GM18519 (cell line): ENCODE data around the gene TGM6.

Experiments used
- ATAC-seq: cut with Tn5 transposase; IDR thresholded peaks from one replicate; pipeline ENCODE4 v1.9.1; 2021; ENCODE audit warnings: mild to moderate bottlenecking, moderate library complexity; ENCODE audit not compliant: unreplicated experiment, low FRiP score

The TGM6 gene

GRCh38 chr20:2363187-2363586 is 17.5 kb upstream of the TGM6 start:
- ATAC-seq = no peak

GRCh38 chr20:2363587-2363986 is 17.1 kb upstream of the TGM6 start:
- no peak for ATAC-seq

DNA sequence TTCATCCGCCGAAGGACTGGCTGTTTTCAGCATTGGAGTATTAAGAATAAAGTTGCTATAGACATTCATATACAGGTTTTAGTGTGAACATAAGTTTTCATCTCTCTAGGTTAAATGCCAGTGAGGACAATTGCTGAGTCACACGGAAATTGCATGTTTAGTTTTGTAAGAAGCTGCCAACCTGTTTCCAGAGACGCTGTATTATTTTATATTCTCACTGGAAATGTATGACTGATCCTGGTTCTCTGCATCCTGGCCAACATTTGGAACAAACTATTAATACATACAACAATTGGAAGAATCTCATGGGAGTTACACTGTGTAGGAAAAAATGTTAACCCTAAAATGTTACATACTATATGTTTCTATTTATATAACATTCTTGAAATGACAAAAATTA is 16.7 kb upstream of the TGM6 start:
- no peak for ATAC-seq

DNA sequence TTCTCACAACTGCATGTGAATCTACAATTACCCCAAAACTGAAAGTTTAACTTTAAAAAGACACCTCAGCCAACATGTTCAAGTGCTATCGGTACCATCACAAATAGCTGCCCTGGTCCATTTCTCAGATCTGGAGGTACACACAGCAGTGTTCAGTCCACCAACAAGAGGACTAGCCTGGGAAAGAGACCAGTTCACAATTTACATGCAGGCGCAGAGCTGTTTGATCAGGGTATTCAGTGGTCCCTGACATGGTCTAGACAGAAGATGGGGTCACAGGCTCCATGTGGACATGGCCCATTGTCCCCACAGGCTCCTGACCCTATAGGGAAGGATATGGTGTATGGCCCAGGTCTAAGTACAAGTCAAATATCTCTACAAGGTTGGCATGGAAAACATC is 15.6 kb upstream of the TGM6 start:
- no peak for ATAC-seq

GRCh38 chr20:2365666-2366065 is 15.0 kb upstream of the TGM6 start:
- ATAC-seq = no peak

DNA sequence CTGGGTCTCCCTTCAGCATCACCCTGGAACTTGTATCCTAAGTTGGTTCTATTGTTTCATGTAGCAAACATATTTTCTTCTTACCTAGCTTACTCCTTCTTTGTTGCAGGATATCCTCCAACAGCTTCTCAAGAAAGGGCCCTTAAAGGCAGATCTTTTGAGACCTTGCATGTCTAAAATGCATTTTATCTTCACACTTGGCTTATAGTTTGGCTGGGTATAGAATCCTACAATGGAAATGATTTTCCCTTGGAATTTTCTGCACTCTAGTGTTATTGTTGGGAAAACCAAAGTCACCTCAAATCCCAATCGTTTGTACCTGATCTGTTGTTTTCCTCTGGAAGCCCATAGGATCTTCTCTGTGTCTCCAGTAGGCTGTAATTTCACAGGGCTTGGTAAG is 12.1 kb upstream of the TGM6 start:
- no peak for ATAC-seq

DNA sequence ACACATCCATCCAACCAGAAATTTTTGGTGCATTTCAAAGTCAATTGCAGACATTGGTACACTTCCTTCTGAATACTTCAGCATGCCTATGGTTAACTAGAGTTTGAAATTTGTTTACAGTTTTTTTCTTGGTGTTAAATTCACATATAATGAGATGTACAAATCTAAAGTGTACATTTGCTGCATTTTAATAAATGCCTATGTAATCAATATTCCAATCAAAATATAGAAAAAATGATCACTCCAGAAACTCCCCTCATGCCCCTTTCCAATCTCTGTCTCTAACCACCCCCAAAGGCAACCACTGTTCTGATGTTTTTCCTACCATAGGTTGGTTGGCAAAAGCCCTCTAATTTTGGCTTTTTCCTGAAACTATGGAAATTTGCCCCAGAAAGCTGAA is 7.6 kb upstream of the TGM6 start:
- ATAC-seq = no peak

DNA sequence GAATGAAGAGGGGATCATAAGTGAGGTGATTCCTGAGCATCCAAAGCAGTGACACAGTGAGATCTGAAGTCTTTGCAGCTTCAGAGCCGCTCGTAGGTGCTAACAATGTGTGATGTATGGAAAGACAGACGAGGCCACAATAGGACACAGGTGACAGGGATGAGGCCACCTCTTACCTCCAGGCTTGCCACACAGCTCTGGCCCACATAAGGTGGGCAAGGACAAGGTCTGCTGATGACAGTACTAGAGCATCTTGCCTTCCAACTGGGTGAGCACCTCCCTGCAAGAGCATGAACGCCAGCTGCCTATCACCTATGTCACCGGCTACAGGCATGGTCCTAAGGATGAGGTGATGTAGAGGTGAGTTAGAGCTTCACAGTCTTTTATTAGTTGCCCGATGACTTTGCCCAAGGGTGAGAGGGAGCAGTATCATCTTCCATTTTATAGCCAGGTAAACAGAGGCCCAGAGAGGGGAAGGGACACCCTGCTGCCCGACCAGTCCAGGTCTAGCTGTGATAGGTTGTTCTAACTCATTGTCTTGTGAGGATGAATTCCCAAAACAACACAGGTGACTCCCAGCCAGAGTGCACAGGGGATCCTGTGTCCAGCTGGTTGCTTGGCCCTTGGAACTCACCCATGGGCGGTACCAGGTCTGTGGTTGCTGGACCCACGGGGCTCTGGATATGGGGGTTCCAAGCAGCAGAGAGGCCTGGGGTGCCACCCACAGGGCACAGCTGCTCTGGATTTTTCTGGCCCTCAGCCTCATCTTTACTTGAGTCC is 6.2 kb upstream of the TGM6 start:
- ATAC-seq = no peak

GRCh38 chr20:2378893-2379292 is 1.8 kb upstream of the TGM6 start:
- no peak for ATAC-seq

DNA sequence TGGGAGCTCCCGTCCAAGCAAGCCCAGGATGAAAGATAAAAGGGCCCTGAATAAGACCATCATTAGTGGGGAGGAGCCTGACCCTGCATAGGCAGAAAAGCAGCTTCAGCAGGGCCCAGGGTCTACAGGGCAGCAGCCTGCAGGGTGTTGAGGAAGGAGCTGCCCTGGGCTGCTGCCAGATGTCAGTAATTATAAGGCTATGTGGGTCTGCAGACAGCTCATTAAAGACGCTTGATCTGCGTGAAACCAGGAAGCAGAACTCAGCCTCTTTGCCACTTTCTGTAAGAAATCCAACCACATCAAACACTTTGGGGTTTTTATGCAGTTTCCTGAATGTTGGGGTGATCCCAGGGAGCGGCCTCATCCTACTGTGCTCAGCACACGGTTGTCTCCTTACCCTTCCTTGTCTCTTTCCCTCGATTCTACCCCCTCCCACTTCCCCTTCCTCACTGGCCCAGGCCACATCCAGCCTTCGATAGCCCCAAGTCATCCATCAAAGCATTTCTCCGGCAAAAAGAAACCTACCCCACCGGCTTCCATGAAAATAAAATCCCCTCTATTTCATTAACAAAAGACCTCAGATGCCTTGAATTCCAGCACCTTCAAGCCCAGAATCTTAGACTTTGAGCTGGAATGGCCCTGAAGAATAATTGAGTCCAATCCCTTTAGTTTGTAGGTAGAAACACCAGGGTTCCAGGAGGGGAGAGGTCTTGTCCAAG is 1.0 kb upstream of the TGM6 start:
- no peak for ATAC-seq

DNA sequence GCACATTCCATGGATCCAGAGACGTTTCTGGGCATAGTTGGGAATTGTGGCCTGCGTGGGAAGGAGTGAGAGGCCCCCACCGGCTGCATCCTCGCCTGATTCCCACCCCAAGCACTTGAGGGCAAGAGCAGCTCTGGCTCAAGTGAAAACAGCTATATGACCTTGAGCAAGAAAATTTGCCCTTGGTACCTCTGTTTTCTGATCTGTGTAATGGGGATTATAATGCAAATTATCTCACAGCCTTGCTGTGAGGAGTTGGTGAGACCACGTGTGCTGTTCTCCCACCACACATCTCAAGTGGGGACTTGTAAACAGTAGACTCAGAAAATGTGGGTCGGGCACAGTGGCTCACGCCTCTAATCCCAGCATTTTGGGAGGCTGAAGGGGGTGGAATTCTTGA is 602 bp downstream of the TGM6 start:
- no peak for ATAC-seq

GRCh38 chr20:2382833-2383232 is 2.1 kb downstream of the TGM6 start:
- no peak for ATAC-seq

GRCh38 chr20:2385026-2385425 is 4.3 kb downstream of the TGM6 start:
- no peak for ATAC-seq

DNA sequence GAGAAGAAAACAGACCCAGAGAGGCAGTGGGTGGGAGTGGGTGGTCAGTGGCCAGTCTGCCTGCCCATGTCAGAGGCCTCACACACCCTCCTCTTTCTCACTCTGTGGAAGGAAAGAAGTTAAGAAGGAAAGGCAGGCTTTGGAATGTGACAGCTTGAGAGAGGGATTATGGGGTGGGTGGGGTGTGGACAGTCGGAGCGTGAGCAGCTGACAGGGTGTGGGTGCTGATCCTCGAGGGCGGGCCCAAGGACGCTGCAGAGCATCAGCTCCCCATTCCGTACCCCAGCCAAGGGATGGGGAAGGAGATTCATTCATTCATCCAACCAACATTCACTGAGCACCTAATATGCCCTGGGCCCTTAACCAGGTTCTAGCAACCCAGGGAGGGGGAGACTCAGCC is 4.8 kb downstream of the TGM6 start:
- ATAC-seq = no peak

DNA sequence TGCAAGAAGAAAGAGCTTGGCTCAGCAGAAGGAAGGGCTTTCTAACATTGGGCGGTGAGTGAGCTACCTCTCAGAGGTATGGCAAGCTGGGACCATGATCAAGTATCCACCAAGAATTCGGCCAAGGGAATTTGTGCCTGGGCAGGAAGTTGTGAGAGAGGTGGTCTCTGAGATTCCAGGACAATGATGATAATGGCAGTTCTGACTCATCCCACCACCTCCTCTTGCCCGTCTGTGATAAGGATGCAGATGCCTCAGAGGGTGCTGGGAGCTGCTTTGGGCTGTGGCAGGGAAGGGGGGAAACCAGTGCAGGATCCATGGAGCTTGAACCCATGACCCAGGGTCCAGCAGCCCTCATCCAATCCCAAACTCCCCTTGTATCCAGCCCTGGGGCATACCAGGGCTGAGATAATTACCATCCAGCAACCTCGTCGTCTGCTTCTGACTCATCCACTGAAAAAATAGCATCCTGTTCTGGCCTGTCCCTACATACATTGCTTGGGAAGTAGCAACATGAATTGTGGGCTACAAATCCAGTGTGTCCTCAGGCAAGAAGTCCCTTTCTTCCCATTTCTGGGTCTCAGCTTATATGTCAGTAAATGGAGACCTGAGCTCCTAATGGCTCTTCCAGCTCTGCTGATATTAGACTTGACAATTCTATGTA is 5.9 kb downstream of the TGM6 start:
- no peak for ATAC-seq

DNA sequence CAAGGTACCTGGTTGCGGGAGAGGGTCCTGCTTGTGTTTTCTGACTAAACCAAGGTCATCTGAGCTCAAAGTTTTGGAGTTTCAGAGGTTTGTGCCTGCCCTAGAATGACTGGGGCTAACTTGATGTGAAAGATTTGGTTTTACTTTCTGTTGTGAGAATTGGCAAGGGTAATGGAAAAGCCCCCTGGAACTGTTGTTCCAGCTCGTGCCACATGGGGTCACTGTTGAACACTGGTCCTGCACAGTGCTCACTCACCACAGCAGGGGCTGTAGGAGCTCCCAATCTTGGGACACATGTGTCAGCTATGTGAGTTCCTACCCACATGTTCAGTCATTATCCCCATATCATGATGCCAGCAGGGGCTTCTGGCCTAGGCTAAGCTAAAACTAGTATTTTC is 6.5 kb downstream of the TGM6 start:
- peak; percentile 47 for ATAC-seq

DNA sequence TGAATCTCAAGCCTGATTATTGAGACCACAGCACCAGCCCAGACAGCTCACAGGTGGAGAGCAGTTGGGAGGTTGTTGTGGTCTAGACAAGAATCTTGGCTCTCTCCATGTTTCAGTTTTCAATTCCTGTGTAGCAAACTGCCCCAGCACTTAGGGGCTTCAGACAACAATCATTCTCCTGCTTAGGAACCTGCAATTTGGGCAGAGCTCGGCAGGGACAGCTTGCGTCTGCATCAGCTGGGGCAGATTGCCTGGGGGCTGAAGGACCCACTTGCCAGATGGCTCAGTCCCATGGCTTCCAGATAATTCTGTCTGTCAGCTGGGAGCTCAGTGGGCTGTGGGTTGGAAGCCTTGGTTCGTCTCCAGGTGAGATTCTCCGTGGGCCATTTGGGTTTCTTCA is 6.9 kb downstream of the TGM6 start:
- no peak for ATAC-seq

- no peak for ATAC-seq
Measured at GRCh38 chr20:2390951-2391675, 10.4 kb downstream of the TGM6 start.

DNA sequence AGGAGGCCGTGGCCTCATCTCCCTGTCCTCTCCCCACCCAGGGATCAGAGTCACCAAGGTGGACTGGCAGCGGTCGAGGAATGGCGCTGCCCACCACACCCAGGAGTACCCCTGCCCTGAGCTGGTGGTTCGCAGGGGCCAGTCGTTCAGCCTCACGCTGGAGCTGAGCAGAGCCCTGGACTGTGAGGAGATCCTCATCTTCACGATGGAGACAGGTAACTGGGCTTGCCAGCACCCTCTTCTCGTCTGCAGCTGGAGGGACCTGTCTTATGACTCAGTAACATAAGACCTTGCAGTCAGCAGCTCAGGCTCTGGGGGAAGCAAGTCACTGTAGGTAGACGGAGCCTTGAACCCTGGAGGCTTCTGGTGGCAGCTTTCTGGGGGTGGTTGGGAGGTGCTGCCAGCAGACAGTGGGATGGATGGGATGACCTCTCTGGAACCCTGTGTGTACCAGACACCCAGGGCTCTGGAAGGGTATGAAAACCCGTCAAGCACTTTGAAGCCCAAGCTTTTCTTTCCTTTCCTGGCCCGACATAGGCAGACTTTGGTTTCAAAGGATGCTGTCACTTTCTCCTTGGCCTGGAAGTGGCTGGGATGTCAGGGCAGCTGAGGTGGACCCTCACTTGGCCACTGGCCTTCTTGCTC is 13.8 kb downstream of the TGM6 start:
- no peak for ATAC-seq

GRCh38 chr20:2395136-2395535 is 14.4 kb downstream of the TGM6 start:
- no peak for ATAC-seq
